ENCODE results near the gene SH3D21. TPM values are rescaled to one million over a fixed set of nuclear protein-coding genes. Genes with fewer than 3 reads are reported as not detected.

Gene SH3D21
- total and polyA plus RNA-seq, 2 of the 8 experiments (the other 6 are each of a cell fraction or from before 2014, with no cell fraction given), result 3.4 to 8.6 TPM

GRCh38 chr1:36273024-36273423, 33.1 kb upstream of the SH3D21 start:
- ChIA-PET POLR2A (ENCODE audit: partially characterized antibody) (no interaction called here), CTCF (ENCODE audit: partially characterized antibody) (interaction anchor here (1.2 kb wide), 1 partner anchor 13 kb away, joined by 3 read pairs; no protein-coding TSS in a partner anchor)
- H2AFZ ChIP-seq (ENCODE audit: low read length), result no peak overlapping the region
- FAIRE-seq (no peak), DNase-seq (ENCODE audit: low read depth in 1 of 2, low spot score in 2 of 2) (no peak)
- no peaks in the 10 kb centered on the region for H3K4me1 ChIP-seq (replicated peaks in 1 of 4; ENCODE audit: control insufficient read depth in 3 of 4, insufficient read depth in 4 of 4, low read length in 3 of 4)
- H3K4ac ChIP-seq (replicated peaks; ENCODE audit: insufficient read length, low read depth, low read length), result no peak overlapping the region
- no peak overlapping the region for H2BK20ac ChIP-seq (ENCODE audit: low read length)
- no peak overlapping the region for H2BK15ac ChIP-seq (ENCODE audit: low read length)
- no peaks in the 10 kb centered on the region for H3K23me2 ChIP-seq (ENCODE audit: low read depth, low read length)
- peaks cover 3 to 28% of the 10 kb centered on the region in 2 experiments; a peak in 2 of 4 replicates for H3K79me2 ChIP-seq (ENCODE audit: control insufficient read depth in 1 of 2, insufficient read depth in 2 of 2, low read length in 2 of 2)
- no peak overlapping the region for H2BK12ac ChIP-seq (ENCODE audit: low read depth, low read length)
- H3K27ac ChIP-seq (ENCODE audit: low read depth, low read length), result no peak overlapping the region
- no peak overlapping the region for H4K5ac ChIP-seq (ENCODE audit: insufficient read length, low read depth, low read length)
- no peak overlapping the region for H2AK5ac ChIP-seq (ENCODE audit: low read depth, low read length)
- H3K9ac ChIP-seq (replicated peaks in 1 of 4; ENCODE audit: extremely low read depth in 1 of 4, low read depth in 3 of 4, low read length in 3 of 4), result no peak overlapping the region
- H3K27me3 ChIP-seq (replicated peaks in 1 of 4; ENCODE audit: control insufficient read depth in 3 of 4, extremely low read depth in 1 of 4, insufficient read depth in 3 of 4, low read length in 3 of 4), result no peaks in the 10 kb centered on the region
- H4K20me1 ChIP-seq (replicated peaks in 1 of 2; ENCODE audit: control insufficient read depth in 1 of 2, insufficient read depth in 2 of 2, low read length in 2 of 2), result peaks cover 0 to 4% of the 10 kb centered on the region in 2 experiments
- H4K8ac ChIP-seq (ENCODE audit: extremely low read depth, insufficient read depth, low read length), result no peak overlapping the region
- no peaks in the 10 kb centered on the region for H3K9me3 ChIP-seq (ENCODE audit: insufficient read depth in 2 of 2, low read depth in 1 of 2, low read length in 1 of 2)
- H4K91ac ChIP-seq (replicated peaks; ENCODE audit: insufficient read length, low read length), result no peak overlapping the region
- H2BK5ac ChIP-seq (ENCODE audit: low read depth, low read length), result no peak overlapping the region
- no peak overlapping the region for H3K56ac ChIP-seq (replicated peaks; ENCODE audit: insufficient read length, low read depth, low read length)
- no peak overlapping the region for H3K14ac ChIP-seq (ENCODE audit: insufficient read length)
- WGBS, 2 experiments (ENCODE audit: extremely low coverage in 1 of 2, insufficient coverage in 1 of 2, insufficient read length in 1 of 2, insufficient replicate concordance in 2 of 2, low coverage in 1 of 2, low lambda C conversion rate in 2 of 2, missing lambda C conversion rate in 1 of 2), result 95% methylated on average over 5 of the region's 5 CpGs; no CpG with 5 or more reads in 1 of the 2 experiments
- peaks cover 2% of the 10 kb centered on the region for H3K79me1 ChIP-seq (ENCODE audit: low read depth, low read length)
- no peak overlapping the region for H3K23ac ChIP-seq (ENCODE audit: insufficient read length)
- H3K4me2 ChIP-seq (ENCODE audit: insufficient read depth in 1 of 2, low read depth in 2 of 2, low read length in 2 of 2), result no peak overlapping the region
- H3K4me3 ChIP-seq (ENCODE audit: extremely low read depth in 1 of 4, insufficient read depth in 2 of 4, low read depth in 3 of 4, low read length in 4 of 4), result no peak overlapping the region
- no peak overlapping the region for H2BK120ac ChIP-seq (replicated peaks; ENCODE audit: low read depth, low read length)
- no peak overlapping the region for H3K18ac ChIP-seq (ENCODE audit: extremely low read depth, low read length)
- H3K36me3 ChIP-seq (ENCODE audit: control insufficient read depth in 2 of 4, insufficient read depth in 4 of 4, low read length in 3 of 4), result peaks cover 0 to 27% (median 18%) of the 10 kb centered on the region in 4 experiments; a peak in 7 of 8 replicates
- TF ChIP-seq EGR1 (IDR thresholded peaks at IDR 0.05; ENCODE audit: borderline replicate concordance, low read depth, low read length) (no peak), TEAD4 (IDR thresholded peaks at IDR 0.05; ENCODE audit: low read depth, low read length) (no peak), ATF2 (IDR thresholded peaks at IDR 0.05; ENCODE audit: low read length) (no peak), HDAC2 (IDR thresholded peaks at IDR 0.05; ENCODE audit: borderline replicate concordance in 1 of 2, low read depth in 2 of 2, low read length in 2 of 2) (no peak), PHF8 (conservative IDR thresholded peaks at IDR 0.05; ENCODE audit: low read depth, low read length) (no peak), NRF1 (IDR thresholded peaks at IDR 0.05; ENCODE audit: low read depth, low read length) (no peak), JUND (IDR thresholded peaks at IDR 0.05; ENCODE audit: low read length) (no peak), SIN3A (conservative IDR thresholded peaks at IDR 0.05 in 1 of 2, IDR thresholded peaks at IDR 0.05 in 1 of 2; ENCODE audit: low read depth in 1 of 2, low read length in 2 of 2) (no peak), JUN (IDR thresholded peaks at IDR 0.05; ENCODE audit: low read depth, low read length) (no peak), BACH1 (IDR thresholded peaks at IDR 0.05; ENCODE audit: low read length) (no peak), RBBP5 (IDR thresholded peaks at IDR 0.05; ENCODE audit: borderline replicate concordance, low read depth, low read length) (no peak), RNF2 (IDR thresholded peaks at IDR 0.05; ENCODE audit: borderline replicate concordance, low read depth, low read length, missing control alignments, poor library complexity, severe bottlenecking) (no peak)
